Naive thymus-derived CD4-positive, alpha-beta T cell (primary cell): ENCODE results near the gene EFHD2. TPM values are rescaled to one million over a fixed set of nuclear protein-coding genes. Genes with fewer than 3 reads are reported as not detected.
"Not testable (repeated sequence)": the region's sequence is repeated elsewhere in the genome, so short reads cannot be mapped to it uniquely, and the experiment has no call there.

ENCODE experiments used
- ATAC-seq: fragments of 150-1000 bp; cut with Tn5 transposase; 2 replicates; pipeline ENCODE4 v1.10.0; 2021; ENCODE audit warnings: mild to moderate bottlenecking, moderate library complexity
- CTCF ChIA-PET: fragments of 350-600 bp; sonication (Branson Sonifier 250); formaldehyde crosslinking; loops from one replicate; lab custom pipeline; 2021; ENCODE audit warnings: antibody characterized with exemption; lab: Charles Lee
- POLR2A ChIA-PET: fragments of 350-600 bp; sonication (Branson Sonifier 250); formaldehyde crosslinking; loops from one replicate; lab custom pipeline; 2021; ENCODE audit warnings: antibody characterized with exemption, inconsistent platforms; lab: Charles Lee
- DNase-seq, 9 donors: peaks; one replicate each; pipeline versions ENCODE4 v3.0.0 to v3.0.0-alpha.2; 2020 to 2022; ENCODE audit warnings: mixed read lengths in 1 of 9
- H3K27ac ChIP-seq: one replicate; pipeline ENCODE4 v1.7.0; 2013; ENCODE audit warnings: mild to moderate bottlenecking, low read depth, low read length, moderate library complexity
- H3K27me3 ChIP-seq, 2 donors: one replicate each; pipeline ENCODE4 v1.7.0; 2013; ENCODE audit warnings: low read length in 2 of 2, mild to moderate bottlenecking in 2 of 2, moderate library complexity in 2 of 2; ENCODE audit not compliant: control insufficient read depth in 2 of 2, insufficient read depth in 2 of 2
- H3K36me3 ChIP-seq, 3 experiments: 1 replicate in 2 of 3; 2 replicates in 1 of 3; pipeline ENCODE4 v1.7.0; 2013; ENCODE audit warnings: low read length in 3 of 3, mild to moderate bottlenecking in 3 of 3, moderate library complexity in 1 of 3; ENCODE audit not compliant: insufficient read depth in 3 of 3, control insufficient read depth in 2 of 3
- H3K4me1 ChIP-seq, 2 donors: one replicate each; pipeline ENCODE4 v1.7.0; 2013; ENCODE audit warnings: low read length in 2 of 2, mild to moderate bottlenecking in 2 of 2, moderate library complexity in 1 of 2; ENCODE audit not compliant: control insufficient read depth in 2 of 2, insufficient read depth in 2 of 2
- H3K4me3 ChIP-seq: 2 replicates; pipeline ENCODE4 v1.7.0; 2013; ENCODE audit warnings: mild to moderate bottlenecking, low read length
- H3K9me3 ChIP-seq, 3 experiments: 1 replicate in 2 of 3; 2 replicates in 1 of 3; pipeline ENCODE4 v1.7.0; 2013; ENCODE audit warnings: low read length in 3 of 3; ENCODE audit not compliant: control insufficient read depth in 2 of 3
- H3K27ac Mint-ChIP-seq, 9 donors: one replicate each; pipeline ENCODE4 v1.8.0; 2020 to 2022; ENCODE audit warnings: mixed read lengths in 9 of 9, mild to moderate bottlenecking in 8 of 9, moderate library complexity in 5 of 9, inconsistent platforms in 2 of 9
- H3K27me3 Mint-ChIP-seq, 5 donors: one replicate each; pipeline ENCODE4 v1.8.0; 2021 to 2022; ENCODE audit warnings: mixed read lengths in 5 of 5, mild to moderate bottlenecking in 1 of 5
- H3K36me3 Mint-ChIP-seq, 5 donors: one replicate each; pipeline ENCODE4 v1.8.0; 2020 to 2022; ENCODE audit warnings: mixed read lengths in 5 of 5, mild to moderate bottlenecking in 3 of 5, inconsistent platforms in 1 of 5
- H3K4me1 Mint-ChIP-seq, 7 donors: one replicate each; pipeline ENCODE4 v1.8.0; 2020 to 2022; ENCODE audit warnings: mixed read lengths in 7 of 7, mild to moderate bottlenecking in 3 of 7, inconsistent platforms in 1 of 7
- H3K4me3 Mint-ChIP-seq, 10 donors: one replicate each; pipeline ENCODE4 v1.8.0; 2020 to 2022; ENCODE audit warnings: mild to moderate bottlenecking in 10 of 10, mixed read lengths in 10 of 10, moderate library complexity in 6 of 10, inconsistent platforms in 2 of 10
- H3K9me3 Mint-ChIP-seq, 11 donors: one replicate each; pipeline ENCODE4 v1.8.0; 2020 to 2022; ENCODE audit warnings: mixed read lengths in 11 of 11, mild to moderate bottlenecking in 4 of 11, inconsistent platforms in 1 of 11, moderate library complexity in 1 of 11
- intact Hi-C, 2 donors: fragments of 100-400 bp; cut with micrococcal nuclease; formaldehyde crosslinking; loops; one replicate each; pipeline ENCODE4 v1.15.1; 2023
- polyA plus RNA-seq, 2 donors: library from polyadenylated mRNA; unstranded; fragments of 300-500 nt; fragmentation: Illumina TruSeq; gene quantifications; one replicate each; pipeline ENCODE4 v1.2.3, GENCODE V29; 2021
- total RNA-seq, 6 experiments: library from RNA in 5 of 6; stranded (reverse) in 5 of 6; gene quantifications; 1 replicate in 5 of 6; 2 replicates in 1 of 6; pipeline ENCODE4 v1.2.3 and lab custom pipeline; 2021 to 2026

Gene EFHD2
- total and polyA plus RNA-seq, 7 experiments from 2014 or later = 21.0 to 258 (median 32.0) TPM

DNA sequence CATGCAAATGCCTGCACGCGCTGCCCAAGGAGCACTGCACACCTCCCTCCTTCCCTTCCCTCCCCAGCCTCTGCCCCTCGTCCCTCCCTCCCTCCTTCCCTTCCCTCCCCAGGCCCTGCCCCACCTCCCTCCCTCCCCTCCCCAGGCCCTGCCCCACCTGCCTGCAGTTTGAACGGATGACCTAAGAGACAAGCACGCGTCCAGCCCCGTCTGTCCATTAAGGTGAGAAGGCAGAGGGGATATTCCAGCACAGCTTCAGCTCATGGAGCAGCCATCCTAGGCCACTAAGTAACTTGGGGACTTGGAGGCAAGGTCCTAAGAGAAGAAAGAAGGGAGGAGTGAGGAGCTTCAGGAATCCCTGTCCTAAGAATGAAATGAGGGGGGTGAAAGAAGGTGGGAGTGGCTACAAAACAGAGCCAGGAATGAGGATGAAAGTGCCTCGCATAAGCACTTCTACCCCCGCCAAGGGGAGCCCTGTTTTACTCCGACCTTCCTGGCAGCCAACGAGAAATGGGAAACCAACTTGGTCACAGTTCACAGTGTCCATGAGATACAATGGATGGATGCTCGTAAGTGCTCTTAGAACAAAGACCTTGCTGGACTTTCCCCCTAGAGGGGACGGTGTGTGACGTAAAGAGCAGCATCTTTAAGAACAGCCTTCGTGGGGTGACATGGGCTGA lies 21.3 kb upstream of the EFHD2 start:
- Mint-ChIP-seq H3K9me3 (peaks cover 0 to 2% (median 0%) of the 10 kb centered on the region in 11 donors), H3K4me1 (peaks cover 0 to 22% (median 10%) of the 10 kb centered on the region in 7 donors), H3K27ac (no peak overlapping the region), H3K36me3 (no peaks in the 10 kb centered on the region), H3K27me3 (peaks cover 14 to 40% (median 22%) of the 10 kb centered on the region in 5 donors), H3K4me3 (no peak overlapping the region)
- intact Hi-C loops = loop anchor here in 1 of 2 donors (10.0 kb wide), 1 partner anchor 46 kb away; the partner anchor contains the start of gene CTRC
- Histone ChIP-seq H3K36me3 (no peaks in the 10 kb centered on the region), H3K27ac (no peak overlapping the region), H3K4me3 (no peak overlapping the region), H3K4me1 (no peaks in the 10 kb centered on the region), H3K27me3 (no peaks in the 10 kb centered on the region), H3K9me3 (no peaks in the 10 kb centered on the region)
- DNase-seq = no peak
- ChIA-PET POLR2A (no interaction called here), CTCF (interaction anchor here (0.6 kb wide), 1 partner anchor 110 kb away, joined by 3 read pairs; no protein-coding TSS in a partner anchor)
- no peak for ATAC-seq

DNA sequence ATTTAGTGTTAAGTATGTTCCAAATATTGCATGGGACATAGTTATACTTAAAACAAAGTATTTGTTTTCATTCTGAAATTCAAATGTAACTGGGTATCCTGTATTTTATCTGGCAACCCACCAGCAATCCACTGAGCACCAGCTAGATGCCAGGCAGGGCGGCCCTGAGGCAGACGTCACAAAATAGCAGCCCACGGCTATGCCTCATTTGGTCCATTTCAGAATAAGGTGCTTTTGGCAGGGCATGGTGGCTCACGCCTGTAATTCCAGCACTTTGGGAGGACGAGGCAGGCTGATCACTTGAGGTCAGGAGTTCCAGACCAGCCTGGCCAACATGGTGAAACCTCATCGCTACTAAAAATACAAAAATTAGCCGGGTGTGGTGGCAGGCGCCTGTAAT lies 19.9 kb upstream of the EFHD2 start:
- peaks cover 0 to 16% (median 4%) of the 10 kb centered on the region in 7 donors for H3K4me1 Mint-ChIP-seq
- H3K9me3 ChIP-seq, POLR2A ChIA-PET, H3K9me3 Mint-ChIP-seq, DNase-seq, H3K27ac Mint-ChIP-seq, H3K36me3 Mint-ChIP-seq, H3K27ac ChIP-seq, ATAC-seq, H3K4me3 ChIP-seq, CTCF ChIA-PET, H3K36me3 ChIP-seq, H3K4me1 ChIP-seq, H3K4me3 Mint-ChIP-seq, H3K27me3 ChIP-seq: not testable (repeated sequence)
- intact Hi-C loops = loop anchor here in 1 of 2 donors (10.0 kb wide), 1 partner anchor 45 kb away; the partner anchor contains the start of gene CTRC
- peaks cover 7 to 40% (median 19%) of the 10 kb centered on the region in 5 donors for H3K27me3 Mint-ChIP-seq

DNA sequence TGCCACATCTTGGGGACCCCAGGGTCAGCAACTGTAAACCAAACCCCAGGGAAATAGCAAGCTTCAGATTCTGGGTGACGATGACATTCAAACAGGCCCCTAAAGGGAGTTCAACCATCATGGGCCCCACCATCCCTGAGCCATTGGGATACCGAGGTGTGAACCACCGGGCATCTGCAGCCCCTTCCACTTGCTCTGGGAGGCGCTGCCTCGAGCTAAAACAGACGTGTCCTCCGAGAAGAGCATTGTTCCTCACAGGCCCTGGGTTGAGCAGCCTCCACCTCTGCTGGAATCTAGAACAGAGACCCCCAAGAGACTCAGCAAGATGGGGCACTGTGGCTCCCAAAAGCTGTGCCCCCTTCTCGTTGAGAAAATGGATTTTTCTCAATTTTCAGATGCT lies 19.0 kb upstream of the EFHD2 start:
- ChIA-PET POLR2A (no interaction called here), CTCF (no interaction called here)
- Histone ChIP-seq H3K27ac (no peak overlapping the region), H3K9me3 (no peaks in the 10 kb centered on the region), H3K4me1 (no peaks in the 10 kb centered on the region), H3K36me3 (no peaks in the 10 kb centered on the region), H3K4me3 (no peak overlapping the region), H3K27me3 (no peaks in the 10 kb centered on the region)
- Mint-ChIP-seq H3K9me3 (no peaks in the 10 kb centered on the region), H3K27ac (no peak overlapping the region), H3K27me3 (peaks cover 0 to 34% (median 11%) of the 10 kb centered on the region in 5 donors), H3K36me3 (no peaks in the 10 kb centered on the region), H3K4me1 (peaks cover 0 to 13% (median 4%) of the 10 kb centered on the region in 7 donors), H3K4me3 (no peak overlapping the region)
- ATAC-seq = no peak
- DNase-seq = no peak
- intact Hi-C loops = no loop called here

DNA sequence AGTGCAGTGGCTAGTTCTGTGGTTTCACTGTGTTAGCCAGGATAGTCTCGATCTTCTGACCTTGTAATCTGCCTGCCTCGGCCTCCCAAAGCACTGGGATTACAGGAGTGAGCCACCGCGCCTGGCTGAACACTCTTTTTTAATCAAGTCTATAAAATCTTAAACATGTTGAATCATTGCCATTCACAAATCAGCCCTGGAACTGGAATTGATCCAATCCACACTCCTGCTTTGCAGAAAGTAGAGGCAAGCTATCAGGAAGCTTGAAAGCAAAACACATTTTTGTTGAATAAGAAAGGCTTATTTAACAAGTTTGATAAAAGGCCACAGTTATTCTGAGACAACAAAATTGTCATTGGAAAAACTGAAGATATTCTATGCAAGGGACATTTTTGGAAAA lies 18.3 kb upstream of the EFHD2 start:
- Mint-ChIP-seq H3K9me3 (no peaks in the 10 kb centered on the region), H3K27ac (no peak overlapping the region), H3K4me1 (peaks cover 0 to 7% (median 4%) of the 10 kb centered on the region in 7 donors), H3K36me3 (no peaks in the 10 kb centered on the region), H3K27me3 (peaks cover 0 to 32% (median 9%) of the 10 kb centered on the region in 5 donors), H3K4me3 (no peak overlapping the region)
- DNase-seq = no peak
- intact Hi-C loops = no loop called here
- Histone ChIP-seq H3K9me3 (no peaks in the 10 kb centered on the region), H3K4me1 (no peaks in the 10 kb centered on the region), H3K36me3 (no peaks in the 10 kb centered on the region), H3K27ac (no peak overlapping the region), H3K4me3 (no peak overlapping the region), H3K27me3 (no peaks in the 10 kb centered on the region)
- ATAC-seq = no peak
- CTCF ChIA-PET = no interaction called here
- POLR2A ChIA-PET = no interaction called here

DNA sequence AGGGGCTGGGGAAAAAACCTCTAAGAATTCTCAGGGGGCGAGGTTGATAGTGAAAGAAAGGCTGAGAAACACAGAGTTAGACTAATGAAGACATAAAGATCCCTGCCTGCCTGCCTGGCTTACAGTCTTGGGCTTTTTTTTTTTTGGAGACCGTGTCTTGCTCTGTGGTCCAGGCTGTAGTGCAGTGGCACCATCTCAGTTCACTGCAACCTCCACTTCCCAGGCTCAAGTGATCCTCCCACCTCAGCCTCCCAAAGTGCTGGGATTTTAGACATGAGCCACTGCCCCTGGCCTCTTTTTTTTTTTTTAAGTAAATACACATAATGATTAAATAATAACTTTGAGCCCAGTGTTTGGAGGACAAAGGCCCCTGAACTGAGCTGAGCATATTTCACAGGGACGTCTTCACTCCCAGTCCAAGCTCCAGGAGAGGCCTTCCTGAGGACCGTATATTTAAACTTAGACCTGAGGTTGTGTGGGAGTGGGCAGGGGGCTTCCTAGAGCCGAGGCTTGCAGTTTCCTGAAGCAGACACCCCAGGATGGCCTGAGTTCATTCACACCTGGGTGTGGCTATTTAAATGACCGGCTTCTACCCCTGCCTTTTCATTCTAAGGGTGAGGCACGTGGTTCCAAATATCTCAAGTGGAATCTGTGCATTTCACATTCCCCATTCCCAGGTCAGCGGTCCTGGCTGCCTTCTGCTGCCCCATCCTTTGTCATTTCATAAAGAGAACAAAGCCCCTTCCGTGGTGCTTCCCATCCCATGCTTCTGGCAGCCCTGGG lies 16.0 kb upstream of the EFHD2 start:
- ChIA-PET POLR2A (no interaction called here), CTCF (no interaction called here)

DNA sequence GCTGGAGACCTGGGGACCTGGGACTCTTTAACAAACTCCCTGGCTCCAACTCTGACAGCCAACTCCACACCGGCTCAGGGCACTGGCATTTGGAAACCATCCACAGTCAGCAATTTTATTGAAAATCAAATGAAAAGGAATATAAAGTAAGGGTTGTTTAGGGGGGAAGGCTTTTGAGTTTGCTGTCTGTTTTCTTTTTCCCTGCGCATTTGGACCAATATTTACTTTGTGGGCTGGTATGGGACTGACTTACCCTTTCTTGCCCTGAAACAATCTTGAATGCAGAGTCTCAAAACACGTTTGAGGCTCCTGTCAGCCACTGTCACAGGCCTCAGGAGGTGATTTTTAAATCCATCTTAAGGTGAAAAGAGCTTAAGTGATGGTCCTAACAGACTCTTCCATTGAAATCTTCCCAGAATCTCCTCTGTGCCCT lies 15.4 kb upstream of the EFHD2 start:
- no peak overlapping the region for H3K4me3 Mint-ChIP-seq
- Histone ChIP-seq H3K4me1 (no peaks in the 10 kb centered on the region), H3K36me3 (no peaks in the 10 kb centered on the region), H3K9me3 (no peaks in the 10 kb centered on the region), H3K27me3 (no peaks in the 10 kb centered on the region), H3K4me3 (no peak overlapping the region), H3K27ac (no peak overlapping the region)
- no peak overlapping the region for H3K27ac Mint-ChIP-seq
- H3K27me3 Mint-ChIP-seq = peaks cover 0 to 9% (median 0%) of the 10 kb centered on the region in 5 donors
- intact Hi-C loops = no loop called here
- no peaks in the 10 kb centered on the region for H3K4me1 Mint-ChIP-seq
- ChIA-PET POLR2A (no interaction called here), CTCF (no interaction called here)
- H3K9me3 Mint-ChIP-seq = peaks cover 0 to 6% (median under 1%) of the 10 kb centered on the region in 11 donors
- peaks cover 0 to 5% (median 4%) of the 10 kb centered on the region in 5 donors for H3K36me3 Mint-ChIP-seq
- DNase-seq = no peak
- no peak for ATAC-seq

More for the DNA sequence above, 16.0 kb upstream of the EFHD2 start:
- Histone ChIP-seq H3K4me3 (no peak overlapping the region), H3K27me3 (no peaks in the 10 kb centered on the region), H3K9me3 (no peaks in the 10 kb centered on the region), H3K4me1 (no peaks in the 10 kb centered on the region), H3K36me3 (no peaks in the 10 kb centered on the region), H3K27ac (no peak overlapping the region)
- ATAC-seq = no peak
- H3K9me3 Mint-ChIP-seq = peaks cover 0 to 5% (median 0%) of the 10 kb centered on the region in 11 donors
- no peak for DNase-seq
- no peak overlapping the region for H3K27ac Mint-ChIP-seq
- no peak overlapping the region for H3K4me3 Mint-ChIP-seq
- H3K27me3 Mint-ChIP-seq = peaks cover 0 to 11% (median 0%) of the 10 kb centered on the region in 5 donors
- intact Hi-C loops = no loop called here
- H3K4me1 Mint-ChIP-seq = no peaks in the 10 kb centered on the region
- H3K36me3 Mint-ChIP-seq = peaks cover 0 to 5% (median 4%) of the 10 kb centered on the region in 5 donors
